ENCODE data around the gene ZFHX2. TPM values are rescaled to one million over a fixed set of nuclear protein-coding genes. Genes with fewer than 3 reads are reported as not detected.

Gene ZFHX2
- total RNA-seq = under 0.01 and 0.06 TPM in 2 replicates

GRCh38 chr14:23551266-23552028, at the start of gene ZFHX2:
TSS of gene ZFHX2 (minus strand) at chr14:23551765. CDS start at chr14:23535325, 16,440 bp downstream.

GRCh38 chr14:23578560-23579310, 27.2 kb upstream of the ZFHX2 start, which contains the start of gene JPH4:
TSS of gene JPH4 (minus strand) at chr14:23578790. CDS start at chr14:23577453, 1,337 bp downstream.

GRCh38 chr14:23567186-23568020, 15.8 kb upstream of the ZFHX2 start, which contains the start of gene AP1G2:
TSS of gene AP1G2 (minus strand) at chr14:23567791. CDS start at chr14:23567314, 477 bp downstream.

DNA sequence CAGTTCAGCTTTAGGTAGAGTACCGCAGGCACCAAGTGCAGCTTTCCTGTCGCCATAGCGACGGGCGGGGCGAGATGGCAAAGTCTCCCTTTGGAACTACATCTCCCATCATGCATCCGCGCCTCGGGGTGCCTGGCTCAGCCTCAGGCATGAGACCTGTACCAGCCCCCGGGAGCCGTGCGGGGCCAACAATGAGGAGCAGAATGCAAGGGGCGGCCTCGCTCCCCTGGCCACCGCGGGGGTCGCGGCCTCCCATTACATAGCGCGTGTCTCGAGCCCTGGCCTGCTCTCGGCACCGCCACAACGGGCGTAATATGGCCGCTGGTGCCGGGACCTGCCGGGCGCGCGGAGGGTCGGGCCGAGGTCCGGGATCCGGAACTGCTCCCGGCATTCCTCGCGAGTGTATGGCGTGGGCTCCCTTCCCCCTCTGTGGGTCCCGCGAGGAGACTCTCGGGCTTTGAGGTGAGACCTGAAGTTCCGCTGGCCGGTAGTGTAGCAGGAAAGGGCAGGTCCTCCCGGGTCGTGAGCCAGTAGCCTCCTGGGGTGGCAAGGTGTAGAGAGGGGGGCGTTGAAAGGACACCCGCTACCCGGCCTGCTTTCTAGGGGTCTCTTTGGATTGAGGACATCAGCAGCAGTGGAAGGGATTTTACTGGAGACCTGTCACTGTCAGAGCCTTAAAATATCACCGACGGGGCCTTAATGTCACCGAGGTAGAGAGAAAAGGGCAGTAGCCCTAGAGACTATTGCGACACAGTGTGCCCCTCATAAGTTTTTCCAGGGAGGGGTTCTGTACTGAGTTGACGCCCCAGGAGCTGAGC, 4.5 kb upstream of the ZFHX2 start, which contains the start of gene THTPA:
TSS of gene THTPA (plus strand) at position 390 of the 818 bp plus-strand sequence. CDS start 487 bp downstream, outside the sequence.

Other genes starting within 250 kb of the ZFHX2 start
- gene PPP1R3E, start 248.9 kb downstream of the ZFHX2 start, total RNA-seq = 2.8 and 3.5 TPM in 2 replicates
- 21.0 and 26.2 TPM in 2 replicates for gene BCL2L2, start 244.9 kb downstream of the ZFHX2 start, total RNA-seq
- gene PABPN1, start 230.3 kb downstream of the ZFHX2 start, total RNA-seq = 69.9 and 83.4 TPM in 2 replicates
- 11.9 and 12.1 TPM in 2 replicates for gene SLC22A17, start 198.9 kb downstream of the ZFHX2 start, total RNA-seq
- gene EFS, start 186.6 kb downstream of the ZFHX2 start, total RNA-seq = 6.3 and 10.7 TPM in 2 replicates
- not detected in 2 replicates for gene IL25, start 179.0 kb downstream of the ZFHX2 start, total RNA-seq
- 0.31 and 0.40 TPM in 2 replicates for gene CMTM5, start 174.7 kb downstream of the ZFHX2 start, total RNA-seq
- not detected in 2 replicates for gene MYH6, start 143.5 kb downstream of the ZFHX2 start, total RNA-seq
- gene MYH7, start 116.1 kb downstream of the ZFHX2 start, total RNA-seq = not detected in 2 replicates
- gene NGDN, start 82.1 kb downstream of the ZFHX2 start, total RNA-seq = 42.3 and 42.7 TPM in 2 replicates
- 15.0 and 18.0 TPM in 2 replicates for gene THTPA, start 4.5 kb upstream of the ZFHX2 start, total RNA-seq
- gene AP1G2, start 16.0 kb upstream of the ZFHX2 start, total RNA-seq = 3.2 and 4.2 TPM in 2 replicates
- not detected in 2 replicates for gene JPH4, start 27.0 kb upstream of the ZFHX2 start, total RNA-seq
- gene DHRS2, start 84.6 kb upstream of the ZFHX2 start, total RNA-seq = under 0.01 TPM in 1 of 2 replicates, not detected in the other

All from aortic smooth muscle cell (primary cell).